ENCODE results near the gene FRAT1.

- TF ChIP-seq POLR2A (IDR thresholded peaks at IDR 0.05): no peak
- TF ChIP-seq, protein P1, sequence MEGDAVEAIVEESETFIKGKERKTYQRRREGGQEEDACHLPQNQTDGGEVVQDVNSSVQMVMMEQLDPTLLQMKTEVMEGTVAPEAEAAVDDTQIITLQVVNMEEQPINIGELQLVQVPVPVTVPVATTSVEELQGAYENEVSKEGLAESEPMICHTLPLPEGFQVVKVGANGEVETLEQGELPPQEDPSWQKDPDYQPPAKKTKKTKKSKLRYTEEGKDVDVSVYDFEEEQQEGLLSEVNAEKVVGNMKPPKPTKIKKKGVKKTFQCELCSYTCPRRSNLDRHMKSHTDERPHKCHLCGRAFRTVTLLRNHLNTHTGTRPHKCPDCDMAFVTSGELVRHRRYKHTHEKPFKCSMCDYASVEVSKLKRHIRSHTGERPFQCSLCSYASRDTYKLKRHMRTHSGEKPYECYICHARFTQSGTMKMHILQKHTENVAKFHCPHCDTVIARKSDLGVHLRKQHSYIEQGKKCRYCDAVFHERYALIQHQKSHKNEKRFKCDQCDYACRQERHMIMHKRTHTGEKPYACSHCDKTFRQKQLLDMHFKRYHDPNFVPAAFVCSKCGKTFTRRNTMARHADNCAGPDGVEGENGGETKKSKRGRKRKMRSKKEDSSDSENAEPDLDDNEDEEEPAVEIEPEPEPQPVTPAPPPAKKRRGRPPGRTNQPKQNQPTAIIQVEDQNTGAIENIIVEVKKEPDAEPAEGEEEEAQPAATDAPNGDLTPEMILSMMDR (IDR thresholded peaks at IDR 0.05): no peak
Observed at GRCh38 chr10:97331153-97331703, 12.2 kb downstream of the FRAT1 start.

Measured in esophagus squamous epithelium (tissue), 4 donors.